GM18858 (cell line): ENCODE data around the gene MARK2.

ENCODE experiments used
- ATAC-seq: cut with Tn5 transposase; IDR thresholded peaks from one replicate; pipeline ENCODE4 v1.9.1; 2021; ENCODE audit not compliant: unreplicated experiment

MARK2 gene

DNA sequence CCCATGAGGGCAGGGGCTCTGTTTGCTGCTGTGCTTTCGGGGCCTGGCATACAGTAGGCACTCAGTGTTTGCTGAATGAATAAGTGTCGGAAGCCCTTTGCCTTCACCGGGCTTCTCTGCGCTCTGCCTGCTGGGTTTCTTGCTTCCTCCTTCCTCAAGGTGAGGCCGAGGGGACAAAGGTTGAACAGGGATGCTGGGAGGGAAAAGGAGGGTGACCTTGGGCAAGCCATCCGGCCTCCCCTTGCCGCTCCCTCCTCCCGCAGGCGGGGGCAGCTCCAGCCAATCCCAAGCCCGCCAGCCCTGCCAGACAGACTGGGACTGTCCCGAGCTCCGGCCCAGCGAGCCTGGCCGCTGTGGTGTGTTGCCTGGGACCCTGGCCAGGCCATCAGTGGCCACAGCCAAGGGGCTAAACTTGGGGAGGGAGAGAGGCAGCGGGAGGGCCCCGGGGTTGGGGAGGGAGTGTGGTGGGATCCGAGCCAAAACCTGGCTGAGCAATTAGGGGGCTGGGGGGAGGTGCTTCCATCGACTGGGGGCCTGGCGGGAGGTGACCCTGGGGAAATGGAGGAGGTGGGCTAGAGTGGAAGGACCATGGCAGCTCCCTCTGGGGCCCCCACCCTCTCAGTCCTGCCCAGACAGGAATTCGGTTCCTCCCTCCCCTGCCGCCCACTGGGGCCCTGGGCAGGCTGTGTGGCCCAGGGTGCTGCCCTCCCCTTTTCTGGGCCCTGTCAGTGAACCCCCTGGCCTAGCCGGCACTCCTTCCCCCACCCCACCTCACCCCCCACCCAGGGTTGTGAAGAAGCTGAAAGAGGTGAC, 81.4 kb downstream of the MARK2 start:
- no peak for ATAC-seq

GRCh38 chr11:63920939-63921417, 82.1 kb downstream of the MARK2 start:
- ATAC-seq = no peak

GRCh38 chr11:63922673-63923192, 83.8 kb downstream of the MARK2 start:
- no peak for ATAC-seq

- no peak for ATAC-seq
Measured at GRCh38 chr11:63923319-63923718, 84.4 kb downstream of the MARK2 start.

GRCh38 chr11:63929616-63930015, 90.7 kb downstream of the MARK2 start:
- ATAC-seq = no peak

DNA sequence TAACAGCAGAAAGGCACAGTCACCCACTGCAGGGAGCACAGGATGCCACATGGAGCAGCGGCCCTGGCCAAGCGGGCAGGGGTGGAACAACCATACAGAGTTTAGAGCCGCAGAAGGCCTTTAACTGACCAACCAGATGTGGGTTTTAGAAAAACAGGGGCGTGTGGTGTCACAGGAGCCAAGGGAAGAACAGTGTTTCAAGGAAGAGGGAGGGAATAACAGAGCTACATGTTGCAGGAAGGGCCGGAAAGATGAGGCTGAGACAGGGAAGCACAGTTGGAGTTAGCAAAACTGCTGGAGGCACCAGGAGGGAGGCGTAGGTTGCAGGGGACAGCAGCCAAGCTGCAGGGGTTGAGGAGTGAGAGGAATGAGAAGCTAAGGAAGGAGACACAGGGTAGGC, 92.1 kb downstream of the MARK2 start:
- no peak for ATAC-seq

DNA sequence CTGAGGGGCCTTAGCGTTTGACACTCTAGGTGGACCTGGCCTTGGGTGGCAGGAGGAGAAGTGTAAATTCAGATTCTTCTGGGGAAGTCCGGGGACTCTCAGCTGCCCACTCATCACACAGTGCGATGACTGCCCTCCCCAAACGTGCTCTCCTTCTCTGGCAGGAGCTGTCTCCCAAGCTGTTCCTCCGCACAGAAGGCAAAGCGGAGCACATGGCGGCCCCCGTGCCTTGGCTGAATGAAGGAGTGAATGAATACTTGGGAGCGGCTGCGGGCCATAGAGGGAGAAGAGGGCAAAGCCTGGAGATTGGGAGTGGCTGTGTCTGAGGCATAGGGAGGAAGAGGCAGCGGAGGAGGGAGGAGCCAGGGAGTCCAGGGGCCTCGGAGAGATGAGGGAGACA, 93.0 kb downstream of the MARK2 start:
- ATAC-seq = no peak

DNA sequence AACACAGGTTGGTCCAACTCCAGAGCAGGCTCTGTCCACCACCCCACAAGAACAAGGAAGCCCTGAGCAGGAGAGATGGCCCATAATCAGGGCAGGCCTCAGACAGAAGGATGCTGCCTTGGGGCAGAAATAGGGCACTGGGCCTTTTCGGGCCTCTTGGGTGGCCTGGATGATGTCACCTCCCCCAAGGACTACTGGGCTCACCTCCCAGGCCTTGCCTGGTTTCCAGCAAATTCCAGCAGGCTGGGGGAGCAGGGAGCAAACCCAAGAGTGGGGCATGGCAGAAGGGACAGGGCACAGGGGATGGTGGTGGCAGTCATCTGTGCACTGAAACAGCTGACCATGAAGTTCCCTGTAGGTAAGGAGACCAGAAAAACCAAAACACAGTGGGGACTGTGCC, 94.5 kb downstream of the MARK2 start:
- ATAC-seq = no peak

- ATAC-seq = no peak
Measured at GRCh38 chr11:63937713-63938478, 99.0 kb downstream of the MARK2 start.

- peak; percentile 86 for ATAC-seq
Measured at GRCh38 chr11:63938479-63939396, 99.8 kb downstream of the MARK2 start, which contains the start of gene NAA40. Gene NAA40, plus strand, starts transcription at chr11:63939002. Its CDS starts 95 bp downstream, at chr11:63939097.

- no peak for ATAC-seq
Measured at GRCh38 chr11:63939397-63939891, 100.5 kb downstream of the MARK2 start.

DNA sequence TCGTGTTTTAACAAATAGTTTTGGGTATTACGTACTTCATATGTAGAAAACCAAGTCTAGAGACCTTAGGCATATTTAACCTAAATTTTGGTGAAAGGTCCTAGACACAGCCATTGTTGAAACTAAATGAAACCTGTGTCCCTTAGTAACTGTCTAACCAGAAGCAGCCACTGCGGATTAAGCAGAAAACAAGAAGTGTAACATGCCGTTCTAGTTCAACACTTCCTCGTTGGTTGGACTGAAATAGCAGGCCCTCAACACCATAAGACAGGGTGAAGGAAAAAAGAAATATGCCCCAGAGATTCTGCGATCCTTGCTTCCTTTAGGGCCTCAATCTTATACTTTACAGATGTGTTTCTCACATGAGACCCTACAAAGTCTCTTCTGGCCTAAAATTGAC, 101.9 kb downstream of the MARK2 start:
- no peak for ATAC-seq

- no peak for ATAC-seq
Measured at GRCh38 chr11:63941901-63942300, 103.0 kb downstream of the MARK2 start.

- ATAC-seq = no peak
Measured at GRCh38 chr11:63942803-63943202, 103.9 kb downstream of the MARK2 start.

- ATAC-seq = no peak
Measured at GRCh38 chr11:63944987-63945386, 106.1 kb downstream of the MARK2 start.

DNA sequence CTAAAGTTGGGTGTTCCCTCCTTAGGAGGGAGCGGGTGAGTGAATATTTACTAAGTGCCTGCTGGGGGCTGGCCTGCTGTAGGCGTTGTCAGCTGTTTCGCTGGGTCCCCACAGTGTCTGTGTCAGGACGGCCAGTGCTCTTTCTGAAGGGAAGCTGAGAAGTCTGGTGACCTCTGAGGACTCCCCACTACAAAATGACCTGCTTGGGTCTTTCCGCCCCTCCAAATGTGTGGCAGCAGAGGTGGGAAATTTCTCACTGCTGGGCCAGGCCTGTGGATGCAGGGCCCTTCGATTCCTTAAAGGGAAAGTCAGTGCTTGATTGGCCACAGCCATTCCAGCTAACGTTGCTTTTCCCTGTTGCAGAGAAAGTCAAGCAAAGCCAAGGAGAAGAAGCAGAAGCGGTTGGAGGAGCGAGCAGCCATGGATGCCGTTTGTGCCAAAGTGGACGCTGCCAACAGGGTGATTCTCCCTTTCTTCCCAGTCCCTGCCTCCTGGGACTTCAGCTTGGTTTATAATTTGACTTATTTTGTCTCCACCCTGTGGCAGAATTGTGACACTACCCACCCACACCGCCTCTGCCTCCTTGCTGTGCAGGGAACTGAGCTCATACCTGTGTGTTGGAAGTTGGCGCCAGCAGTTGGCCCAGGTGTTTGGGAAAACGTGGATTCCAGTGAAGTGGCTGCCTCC, 106.7 kb downstream of the MARK2 start:
- ATAC-seq = no peak

DNA sequence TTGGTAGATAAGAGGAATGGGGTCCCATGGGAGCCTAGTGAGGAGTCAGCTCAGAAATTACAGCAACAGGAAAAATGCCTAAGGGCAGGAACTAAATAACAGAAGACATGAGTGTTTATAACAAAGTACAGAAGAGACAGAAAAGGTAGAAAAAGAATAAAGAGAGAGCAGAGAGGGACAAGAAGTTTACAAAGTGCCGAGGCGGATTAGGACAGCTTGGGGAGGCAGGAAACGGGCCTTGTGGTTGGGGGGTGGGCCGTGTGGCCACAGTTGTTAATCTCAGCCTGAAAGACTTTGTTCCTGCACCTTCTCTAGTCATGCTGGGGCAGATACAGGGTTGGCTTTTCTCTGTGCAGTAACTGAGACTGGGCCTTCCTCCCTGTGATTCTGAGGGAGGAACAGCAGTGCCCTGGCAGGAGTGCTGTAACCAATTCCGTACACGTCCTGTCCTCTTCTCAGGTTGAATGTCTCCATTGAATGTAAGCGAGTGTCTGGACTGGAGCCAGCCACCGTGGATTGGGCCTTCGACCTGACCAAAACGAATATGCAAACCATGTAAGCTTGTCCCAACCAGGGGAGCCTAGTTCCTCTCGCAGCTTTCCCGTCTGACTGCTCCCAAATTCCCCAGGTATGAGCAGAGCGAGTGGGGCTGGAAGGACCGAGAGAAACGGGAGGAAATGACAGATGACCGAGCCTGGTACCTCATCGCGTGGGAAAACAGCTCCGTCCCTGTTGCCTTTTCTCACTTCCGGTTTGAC, 113.0 kb downstream of the MARK2 start:
- ATAC-seq = no peak

- no peak for ATAC-seq
Measured at GRCh38 chr11:63952570-63952969, 113.7 kb downstream of the MARK2 start.

GRCh38 chr11:63958008-63958407, 119.1 kb downstream of the MARK2 start:
- no peak for ATAC-seq
